ENCODE data around the gene PML.

DNA sequence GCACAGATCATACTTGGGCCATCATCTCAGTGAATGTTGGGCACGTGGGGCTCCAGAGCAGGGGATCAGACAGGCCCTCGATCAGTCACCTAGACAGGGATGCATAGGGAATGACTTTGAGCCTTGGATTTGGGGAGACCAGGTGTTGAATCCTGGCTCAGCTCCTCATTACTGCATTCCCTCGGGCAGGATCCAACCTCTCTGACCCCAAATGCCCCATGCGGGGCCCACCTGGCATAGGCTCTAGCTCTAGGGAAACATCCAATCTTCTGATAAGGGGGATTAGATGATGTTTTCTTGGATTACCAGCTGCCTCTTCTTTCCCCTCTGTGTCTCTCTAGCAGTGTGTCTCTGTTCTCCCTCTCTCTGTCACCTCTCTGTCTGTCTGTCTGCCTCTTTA lies 45.5 kb upstream of the PML start:
- TF ChIP-seq EZH2 (IDR thresholded peaks at IDR 0.05; ENCODE audit: low read length) = no peak
- TF ChIP-seq, protein P1, sequence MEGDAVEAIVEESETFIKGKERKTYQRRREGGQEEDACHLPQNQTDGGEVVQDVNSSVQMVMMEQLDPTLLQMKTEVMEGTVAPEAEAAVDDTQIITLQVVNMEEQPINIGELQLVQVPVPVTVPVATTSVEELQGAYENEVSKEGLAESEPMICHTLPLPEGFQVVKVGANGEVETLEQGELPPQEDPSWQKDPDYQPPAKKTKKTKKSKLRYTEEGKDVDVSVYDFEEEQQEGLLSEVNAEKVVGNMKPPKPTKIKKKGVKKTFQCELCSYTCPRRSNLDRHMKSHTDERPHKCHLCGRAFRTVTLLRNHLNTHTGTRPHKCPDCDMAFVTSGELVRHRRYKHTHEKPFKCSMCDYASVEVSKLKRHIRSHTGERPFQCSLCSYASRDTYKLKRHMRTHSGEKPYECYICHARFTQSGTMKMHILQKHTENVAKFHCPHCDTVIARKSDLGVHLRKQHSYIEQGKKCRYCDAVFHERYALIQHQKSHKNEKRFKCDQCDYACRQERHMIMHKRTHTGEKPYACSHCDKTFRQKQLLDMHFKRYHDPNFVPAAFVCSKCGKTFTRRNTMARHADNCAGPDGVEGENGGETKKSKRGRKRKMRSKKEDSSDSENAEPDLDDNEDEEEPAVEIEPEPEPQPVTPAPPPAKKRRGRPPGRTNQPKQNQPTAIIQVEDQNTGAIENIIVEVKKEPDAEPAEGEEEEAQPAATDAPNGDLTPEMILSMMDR (optimal IDR thresholded peaks at IDR 0.05 in 1 of 3, IDR thresholded peaks at IDR 0.05 in 1 of 3, conservative IDR thresholded peaks at IDR 0.05 in 1 of 3; ENCODE audit: extremely low read depth in 1 of 3, insufficient read depth in 2 of 3, low read length in 3 of 3) = no peak

Data from keratinocyte (primary cell).